Left lobe of liver (tissue), 2 donors: ENCODE results near the gene FHIT. TPM values are rescaled to one million over a fixed set of nuclear protein-coding genes. Genes with fewer than 3 reads are reported as not detected.

Source experiments
- ATAC-seq: fragments of 200-7000 bp; cut with Tn5 transposase; one replicate; pipeline ENCODE4 v1.9.1; 2020; ENCODE audit warnings: mild to moderate bottlenecking, moderate library complexity
- DNase-seq: peaks from one replicate; pipeline ENCODE4 v3.0.0-alpha.2; 2020; ENCODE audit warnings: low spot score
- total RNA-seq: library from RNA; stranded (reverse); gene quantifications from one replicate; pipeline ENCODE4 v1.2.1, GENCODE V29; 2021
- donor health status: DM: no; HTN: no; CAD: no; lungs with moderate emphysema.
- donor health status: DM: no; HTN: yes; CAD: no.

FHIT gene
- total RNA-seq, 1 donor from 2014 or later: 5.1 TPM

GRCh38 chr3:59731943-59732342 lies 1519.3 kb downstream of the FHIT start:
- ATAC-seq (no peak), DNase-seq (no peak)

- no peak for DNase-seq
- no peak for ATAC-seq
Measured at GRCh38 chr3:59730591-59730990, 1520.7 kb downstream of the FHIT start.

- DNase-seq (no peak), ATAC-seq (no peak)
Measured at GRCh38 chr3:59728587-59728908, 1522.7 kb downstream of the FHIT start.

- ATAC-seq (no peak), DNase-seq (no peak)
Measured at GRCh38 chr3:59727902-59728586, 1523.2 kb downstream of the FHIT start.

- ATAC-seq: no peak
Measured at GRCh38 chr3:59726279-59726678, 1525.0 kb downstream of the FHIT start.

GRCh38 chr3:59717679-59718205 lies 1533.5 kb downstream of the FHIT start:
- ATAC-seq (no peak), DNase-seq (no peak)

More at GRCh38 chr3:59726279-59726678, 1525.0 kb downstream of the FHIT start:
- DNase-seq: no peak

GRCh38 chr3:59714066-59714465 lies 1537.2 kb downstream of the FHIT start:
- ATAC-seq: no peak
- no peak for DNase-seq

GRCh38 chr3:59710554-59710953 lies 1540.7 kb downstream of the FHIT start:
- no peak for ATAC-seq

GRCh38 chr3:59709702-59710553 lies 1541.3 kb downstream of the FHIT start:
- DNase-seq (no peak), ATAC-seq (no peak)

More at GRCh38 chr3:59710554-59710953, 1540.7 kb downstream of the FHIT start:
- DNase-seq: no peak

- DNase-seq: no peak
- ATAC-seq: no peak
Measured at GRCh38 chr3:59708202-59708601, 1543.0 kb downstream of the FHIT start.

- DNase-seq (no peak), ATAC-seq (no peak)
Measured at GRCh38 chr3:59704292-59704691, 1547.0 kb downstream of the FHIT start.

GRCh38 chr3:59699648-59700320 lies 1551.5 kb downstream of the FHIT start:
- no peak for ATAC-seq
- DNase-seq: no peak
